Tibial nerve (tissue), 4 donors: ENCODE data around the gene KRT32. TPM values are rescaled to one million over a fixed set of nuclear protein-coding genes. Genes with fewer than 3 reads are reported as not detected.

ENCODE experiments used
- DNase-seq, 2 donors: peaks; one replicate each; pipeline ENCODE4 v3.0.0-alpha.2; 2019; ENCODE audit warnings: low spot score in 2 of 2
- H3K27ac ChIP-seq, 4 donors: fragments of 200-600 bp; sonication (generic) in 3 of 4; one replicate each; pipeline ENCODE4 v1.5.1; 2017 to 2019; ENCODE audit warnings: mild to moderate bottlenecking in 1 of 4
- H3K27me3 ChIP-seq, 2 donors: fragments of 200-600 bp; sonication (generic) in 1 of 2; one replicate each; pipeline versions ENCODE4 v1.5.1 to v1.6.0; 2017 to 2019
- H3K36me3 ChIP-seq, 3 donors: fragments of 200-600 bp; sonication (generic); one replicate each; pipeline ENCODE4 v1.5.1; 2018 to 2019
- H3K4me1 ChIP-seq, 4 donors: fragments of 200-600 bp; sonication (generic) in 3 of 4; one replicate each; pipeline ENCODE4 v1.5.1; 2017 to 2019
- H3K4me3 ChIP-seq, 4 donors: fragments of 200-600 bp; sonication (generic) in 3 of 4; one replicate each; pipeline ENCODE4 v1.5.1; 2017 to 2019; ENCODE audit warnings: mild to moderate bottlenecking in 1 of 4, moderate library complexity in 1 of 4
- H3K9me3 ChIP-seq, 4 donors: fragments of 200-600 bp; sonication (generic) in 3 of 4; one replicate each; pipeline ENCODE4 v1.5.1; 2017 to 2019
- EP300 ChIP-seq, 2 donors: sonication (generic); formaldehyde crosslinking; IDR thresholded peaks; one replicate each; pipeline ENCODE4 v1.6.1; 2017; ENCODE audit warnings: antibody characterized with exemption in 2 of 2, mild to moderate bottlenecking in 1 of 2
- POLR2A ChIP-seq, 2 donors: fragments of 450-650 bp; IDR thresholded peaks; one replicate each; pipeline ENCODE4 v1.6.1; 2017; ENCODE audit warnings: antibody characterized with exemption in 2 of 2, mild to moderate bottlenecking in 2 of 2, moderate library complexity in 2 of 2
- WGBS, 2 donors: methylation state at CpG; one replicate each; pipeline ENCODE4 v1.1.5; 2018; 5-methylcytosine and 5-hydroxymethylcytosine counted together
- total RNA-seq, 4 donors: library from RNA; depleted of rRNA; stranded (reverse); fragments of >200 nt; gene quantifications; one replicate each; pipeline ENCODE4 v1.1.0, GENCODE V29; 2016
- TF ChIP-seq, protein P1 (sequence below), 5 experiments: fragments of 200-600 bp in 3 of 5; fragments of 450-650 bp in 2 of 5; sonication (generic) in 3 of 5; IDR thresholded peaks; one replicate each; pipeline ENCODE4 v1.5.1; 2016 to 2019; ENCODE audit warnings: antibody characterized with exemption in 5 of 5, mild to moderate bottlenecking in 3 of 5, moderate library complexity in 2 of 5

Gene KRT32
- total RNA-seq, 4 donors from 2014 or later: 0.21 TPM; not detected in 3

DNA sequence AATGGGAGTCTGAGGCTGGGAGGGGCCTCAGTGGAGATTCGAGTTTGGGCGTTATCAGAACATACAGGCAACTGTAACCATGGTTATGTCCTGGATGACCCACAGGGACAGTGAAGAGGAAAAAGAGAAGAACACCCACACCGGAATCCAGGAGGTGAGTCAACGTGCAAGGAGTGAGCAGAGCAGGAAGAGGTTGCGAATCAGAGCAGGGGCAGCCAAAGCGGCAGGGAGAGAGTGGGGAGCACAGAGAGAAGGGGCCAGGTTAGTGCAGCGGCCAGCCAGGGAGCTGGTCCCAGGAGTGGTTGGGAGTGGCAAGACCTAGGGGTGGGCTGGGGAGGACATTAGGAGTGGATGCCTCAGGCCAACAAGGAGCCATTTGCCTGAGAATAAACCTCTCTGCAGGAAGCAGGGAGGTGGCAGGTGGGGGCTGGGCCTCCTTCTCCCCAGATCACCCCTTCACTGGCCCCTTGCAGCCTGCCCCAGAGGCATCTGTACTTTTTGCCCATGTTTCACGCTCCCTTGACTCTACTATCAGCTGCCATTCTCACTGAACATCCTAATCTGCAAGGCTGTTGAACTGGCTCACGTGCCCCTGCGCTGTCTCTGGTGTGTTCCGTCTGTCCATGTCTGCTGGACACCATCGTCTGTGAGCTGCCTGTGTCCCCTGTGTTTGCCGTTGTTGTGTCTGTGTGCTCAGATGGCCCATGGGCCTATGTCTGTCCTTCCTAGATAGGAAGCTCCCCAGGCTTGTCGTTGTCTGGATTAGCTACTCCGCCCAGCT lies 33.1 kb upstream of the KRT32 start:
- H3K27me3 ChIP-seq: no peaks in the 10 kb centered on the region
- H3K4me1 ChIP-seq: peaks cover 0 to 13% (median 0%) of the 10 kb centered on the region in 4 donors
- H3K4me3 ChIP-seq: no peak overlapping the region
- 75 to 76% methylated on average over 15 of the region's 15 CpGs for WGBS, 2 donors
- no peak for DNase-seq
- no peaks in the 10 kb centered on the region for H3K36me3 ChIP-seq
- TF ChIP-seq EP300 (IDR thresholded peaks at IDR 0.05): no peak
- no peaks in the 10 kb centered on the region for H3K9me3 ChIP-seq
- H3K27ac ChIP-seq: no peak overlapping the region

DNA sequence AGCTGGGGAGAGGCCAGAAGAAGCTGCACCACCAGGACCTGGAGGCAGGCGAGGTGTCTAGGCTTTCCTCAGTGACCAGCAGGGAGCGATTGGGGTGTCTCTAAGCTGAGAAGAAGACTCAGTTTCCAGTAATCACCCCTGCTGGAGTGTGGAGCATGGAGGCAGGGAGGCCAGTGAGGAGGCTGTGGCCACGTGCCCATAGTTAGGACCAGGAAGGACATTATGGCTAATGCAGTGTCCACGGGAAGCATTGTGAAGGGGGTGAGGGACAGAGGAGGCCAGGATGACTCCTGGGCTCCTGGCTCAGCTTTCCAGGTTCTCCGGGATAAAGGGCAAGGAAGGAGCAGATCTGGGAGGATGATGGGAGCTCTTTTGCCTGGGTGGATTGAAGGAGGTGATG lies 32.5 kb upstream of the KRT32 start:
- no peak overlapping the region for H3K27ac ChIP-seq
- no peaks in the 10 kb centered on the region for H3K36me3 ChIP-seq
- H3K4me1 ChIP-seq: peaks cover 0 to 13% (median 0%) of the 10 kb centered on the region in 4 donors
- 82 to 83% methylated on average over 5 of the region's 5 CpGs for WGBS, 2 donors
- no peak overlapping the region for H3K4me3 ChIP-seq
- H3K27me3 ChIP-seq: no peaks in the 10 kb centered on the region
- TF ChIP-seq, protein P1, sequence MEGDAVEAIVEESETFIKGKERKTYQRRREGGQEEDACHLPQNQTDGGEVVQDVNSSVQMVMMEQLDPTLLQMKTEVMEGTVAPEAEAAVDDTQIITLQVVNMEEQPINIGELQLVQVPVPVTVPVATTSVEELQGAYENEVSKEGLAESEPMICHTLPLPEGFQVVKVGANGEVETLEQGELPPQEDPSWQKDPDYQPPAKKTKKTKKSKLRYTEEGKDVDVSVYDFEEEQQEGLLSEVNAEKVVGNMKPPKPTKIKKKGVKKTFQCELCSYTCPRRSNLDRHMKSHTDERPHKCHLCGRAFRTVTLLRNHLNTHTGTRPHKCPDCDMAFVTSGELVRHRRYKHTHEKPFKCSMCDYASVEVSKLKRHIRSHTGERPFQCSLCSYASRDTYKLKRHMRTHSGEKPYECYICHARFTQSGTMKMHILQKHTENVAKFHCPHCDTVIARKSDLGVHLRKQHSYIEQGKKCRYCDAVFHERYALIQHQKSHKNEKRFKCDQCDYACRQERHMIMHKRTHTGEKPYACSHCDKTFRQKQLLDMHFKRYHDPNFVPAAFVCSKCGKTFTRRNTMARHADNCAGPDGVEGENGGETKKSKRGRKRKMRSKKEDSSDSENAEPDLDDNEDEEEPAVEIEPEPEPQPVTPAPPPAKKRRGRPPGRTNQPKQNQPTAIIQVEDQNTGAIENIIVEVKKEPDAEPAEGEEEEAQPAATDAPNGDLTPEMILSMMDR (IDR thresholded peaks at IDR 0.05): no peak
- TF ChIP-seq POLR2A (IDR thresholded peaks at IDR 0.05): no peak
- no peak for TF ChIP-seq EP300 (IDR thresholded peaks at IDR 0.05)
- DNase-seq: no peak
- H3K9me3 ChIP-seq: no peaks in the 10 kb centered on the region

DNA sequence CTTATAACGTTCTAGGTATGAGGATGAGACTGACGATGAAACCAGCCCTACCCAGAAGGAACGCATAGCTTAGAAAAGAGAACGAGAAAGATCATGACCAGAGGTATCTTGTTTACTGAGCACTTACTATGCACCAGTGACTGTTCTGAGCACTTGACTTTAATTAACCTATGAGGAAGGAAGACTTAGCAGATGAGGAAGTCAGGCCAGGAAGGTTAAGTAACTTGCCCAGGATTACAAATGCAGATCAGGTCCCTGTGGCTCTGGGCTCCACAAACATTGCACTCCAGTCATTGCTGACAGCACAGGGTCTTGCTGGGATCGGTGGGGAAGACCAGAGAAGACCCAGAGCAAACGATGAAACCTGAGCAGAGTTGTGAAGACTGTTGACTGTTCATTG lies 31.1 kb upstream of the KRT32 start:
- 66 to 69% methylated on average over 6 of the region's 6 CpGs for WGBS, 2 donors
- no peak overlapping the region for H3K27ac ChIP-seq
- H3K4me1 ChIP-seq: peaks cover 0 to 18% (median 2%) of the 10 kb centered on the region in 4 donors
- H3K27me3 ChIP-seq: no peaks in the 10 kb centered on the region
- TF ChIP-seq, protein P1 (IDR thresholded peaks at IDR 0.05): no peak
- no peak for TF ChIP-seq EP300 (IDR thresholded peaks at IDR 0.05)
- no peak for TF ChIP-seq POLR2A (IDR thresholded peaks at IDR 0.05)
- no peaks in the 10 kb centered on the region for H3K36me3 ChIP-seq
- no peaks in the 10 kb centered on the region for H3K9me3 ChIP-seq
- H3K4me3 ChIP-seq: no peak overlapping the region
- DNase-seq: no peak

DNA sequence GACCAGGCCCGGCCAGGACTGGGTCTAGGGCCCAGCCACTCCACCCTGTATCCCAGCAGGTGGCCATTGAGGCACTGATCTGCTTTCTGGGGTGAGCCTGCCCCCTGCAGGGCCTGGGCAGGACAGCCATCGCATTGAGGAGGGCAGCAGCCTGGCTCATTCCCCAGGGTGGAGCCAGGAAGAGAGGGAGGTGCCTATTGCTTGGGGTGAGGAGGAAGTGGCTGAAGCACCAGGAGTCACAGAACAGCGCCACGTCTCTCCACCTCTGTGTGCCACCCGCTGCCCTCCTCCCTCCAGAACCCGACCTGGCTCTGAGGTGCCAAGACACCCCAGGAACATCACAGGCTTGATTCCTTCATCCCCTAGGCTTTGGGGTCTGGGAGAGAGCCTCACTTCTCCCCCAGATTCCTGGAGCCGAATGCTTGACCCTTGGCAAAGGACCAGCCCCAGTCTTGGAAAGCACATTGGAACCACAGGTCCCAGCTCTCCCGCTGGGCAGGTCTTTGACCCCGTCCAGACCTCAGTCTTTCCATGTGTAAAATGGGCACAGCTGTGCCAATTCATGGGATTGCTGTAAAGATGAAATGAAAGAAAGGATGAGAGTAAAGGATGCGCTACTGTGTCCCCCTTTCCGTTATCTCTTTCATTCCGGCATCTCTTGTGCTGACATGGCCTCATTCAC lies 29.8 kb upstream of the KRT32 start:
- 62 to 77% methylated on average over 10 to 12 of the region's 12 CpGs for WGBS, 2 donors
- H3K4me3 ChIP-seq: no peak overlapping the region
- H3K27ac ChIP-seq: no peak overlapping the region
- H3K36me3 ChIP-seq: no peaks in the 10 kb centered on the region
- TF ChIP-seq, protein P1 (IDR thresholded peaks at IDR 0.05): peak; percentile 10 to 55 (median 43)
- no peak for TF ChIP-seq EP300 (IDR thresholded peaks at IDR 0.05)
- peak in 1 of 2 donors; percentile 32 for DNase-seq
- no peaks in the 10 kb centered on the region for H3K9me3 ChIP-seq
- H3K27me3 ChIP-seq: no peaks in the 10 kb centered on the region
- peaks cover 0 to 31% (median 7%) of the 10 kb centered on the region in 4 donors for H3K4me1 ChIP-seq

DNA sequence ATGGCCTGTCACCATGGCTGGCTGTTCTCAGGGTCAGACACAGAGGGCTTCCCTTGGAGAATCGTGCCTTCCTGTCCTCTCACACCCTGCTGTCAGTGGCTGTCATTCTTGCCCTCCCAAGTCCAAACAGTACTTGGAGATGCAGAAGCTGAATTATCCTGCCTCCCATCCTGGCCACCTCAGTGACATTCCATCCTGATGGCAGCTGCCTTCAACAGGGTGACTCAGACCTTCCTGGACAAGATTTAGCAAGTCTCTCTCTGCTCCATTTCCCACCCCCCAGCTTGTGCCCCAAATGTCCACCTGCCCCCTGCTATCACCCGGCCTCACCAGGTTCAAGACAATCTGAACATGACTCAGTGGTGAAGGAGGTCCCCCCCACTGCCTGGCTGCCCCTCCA lies 27.3 kb upstream of the KRT32 start:
- H3K36me3 ChIP-seq: no peaks in the 10 kb centered on the region
- no peaks in the 10 kb centered on the region for H3K9me3 ChIP-seq
- DNase-seq: no peak
- TF ChIP-seq, protein P1 (IDR thresholded peaks at IDR 0.05): no peak
- TF ChIP-seq EP300 (IDR thresholded peaks at IDR 0.05) (no peak), POLR2A (IDR thresholded peaks at IDR 0.05) (no peak)
- 58 to 62% methylated on average over 2 of the region's 2 CpGs for WGBS, 2 donors
- H3K4me1 ChIP-seq: peaks cover 0 to 36% (median 7%) of the 10 kb centered on the region in 4 donors
- no peak overlapping the region for H3K4me3 ChIP-seq
- no peaks in the 10 kb centered on the region for H3K27me3 ChIP-seq
- no peak overlapping the region for H3K27ac ChIP-seq
